SK-N-MC (cell line): ENCODE results near the gene KLKB1.

Experiments used
- EZH2 ChIP-seq: fragments of 200-600 bp; sonication (generic); IDR thresholded peaks from one replicate; pipeline ENCODE4 v1.6.1; 2017; ENCODE audit warnings: antibody characterized with exemption
- POLR2AphosphoS5 ChIP-seq: IDR thresholded peaks from 2 replicates; pipeline ENCODE4 v1.6.1; 2012; ENCODE audit warnings: mild to moderate bottlenecking, low read depth, low read length, borderline replicate concordance

- TF ChIP-seq EZH2 (no peak), POLR2AphosphoS5 (no peak)
Measured at GRCh38 chr4:186271081-186271678, 43.9 kb downstream of the KLKB1 start.
